ENCODE measurements around the gene ADAMTS9.

ADAMTS9 gene

GRCh38 chr3:64470436-64470835 lies 217.4 kb downstream of the ADAMTS9 start:
- no peak for DNase-seq

DNA sequence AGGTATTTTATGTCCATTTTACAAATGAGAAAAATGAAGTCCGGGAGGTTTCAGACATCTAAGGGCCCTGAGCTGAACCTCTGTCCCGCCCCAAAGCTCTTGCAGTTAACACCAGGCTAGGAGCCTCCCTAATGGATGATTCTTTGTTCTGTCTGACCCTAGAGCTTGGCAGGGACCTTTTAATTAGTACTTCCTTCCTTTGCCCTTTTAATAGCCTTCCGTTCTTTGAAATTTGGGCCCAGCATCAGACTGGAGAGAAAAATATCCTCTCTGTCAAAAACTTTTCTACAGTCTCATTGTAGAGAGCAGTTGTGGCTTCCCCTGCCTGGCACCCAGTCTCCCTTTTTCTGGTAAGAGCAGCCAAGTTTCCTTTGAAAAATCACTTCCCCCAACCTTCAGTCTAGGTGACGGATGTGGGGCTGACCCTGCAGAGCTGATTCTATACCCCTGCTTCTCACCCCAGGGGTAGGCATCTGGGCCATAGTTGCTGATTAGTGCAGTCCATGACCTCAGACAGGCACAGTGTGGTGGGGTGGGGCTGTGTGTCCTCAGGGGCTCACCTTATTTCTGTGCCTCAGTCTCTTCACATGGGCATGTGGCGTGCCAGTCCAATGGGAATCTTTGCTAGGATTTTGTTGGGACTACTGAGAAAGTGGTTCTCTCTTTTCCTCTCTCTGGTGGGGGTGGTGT lies 220.4 kb downstream of the ADAMTS9 start:
- DNase-seq, result no peak
